NCI-H1048 (cell line): ENCODE data around the gene PPP1CA.

Experiments
- DNase-seq: peaks from one replicate; lab custom pipeline; 2025; lab: John Stamatoyannopoulos, UW

Gene PPP1CA

DNA sequence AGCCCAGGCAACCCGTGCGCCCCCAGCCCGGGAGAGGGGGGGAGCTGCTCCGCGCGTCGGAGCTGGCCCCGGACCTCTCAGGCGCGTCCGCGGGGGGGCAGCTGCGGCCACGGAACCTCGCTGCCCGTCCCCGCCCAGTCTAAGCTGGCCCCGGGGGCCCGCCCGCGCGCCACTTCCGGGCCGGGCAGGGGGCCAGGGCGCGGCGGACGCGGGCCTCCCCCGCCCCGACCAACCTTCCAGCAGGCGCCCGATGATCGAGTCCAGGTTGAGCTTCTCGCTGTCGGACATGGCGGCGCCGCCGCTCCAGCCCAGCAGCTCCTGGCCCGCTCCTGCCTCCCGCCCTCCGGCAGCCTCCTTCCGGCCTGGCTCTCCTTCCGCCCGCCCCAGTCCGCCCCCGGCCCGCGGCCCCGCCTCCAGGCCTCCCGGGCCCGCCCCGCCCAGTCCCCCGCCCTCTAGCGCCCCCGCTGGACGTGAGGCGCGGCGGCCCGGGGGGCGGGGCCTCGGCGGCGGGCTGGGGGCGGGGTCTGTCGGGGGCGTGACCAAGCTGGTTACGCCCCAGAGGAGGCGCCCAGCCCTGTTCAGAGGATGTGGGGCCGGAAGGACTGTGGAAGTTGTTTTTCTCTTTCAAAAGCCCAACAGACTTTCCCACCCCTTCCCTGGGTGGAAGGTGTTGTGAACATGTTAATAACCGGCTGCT is at the start of gene PPP1CA:
Gene PPP1CA (minus strand): TSS at position 364 of the 697 bp plus-strand sequence. CDS start 76 bp downstream, at position 288.
- DNase-seq: peak; percentile 66

- DNase-seq: no peak
These were observed 49.4 kb upstream of the PPP1CA start for GRCh38 chr11:67450796-67451657.

DNA sequence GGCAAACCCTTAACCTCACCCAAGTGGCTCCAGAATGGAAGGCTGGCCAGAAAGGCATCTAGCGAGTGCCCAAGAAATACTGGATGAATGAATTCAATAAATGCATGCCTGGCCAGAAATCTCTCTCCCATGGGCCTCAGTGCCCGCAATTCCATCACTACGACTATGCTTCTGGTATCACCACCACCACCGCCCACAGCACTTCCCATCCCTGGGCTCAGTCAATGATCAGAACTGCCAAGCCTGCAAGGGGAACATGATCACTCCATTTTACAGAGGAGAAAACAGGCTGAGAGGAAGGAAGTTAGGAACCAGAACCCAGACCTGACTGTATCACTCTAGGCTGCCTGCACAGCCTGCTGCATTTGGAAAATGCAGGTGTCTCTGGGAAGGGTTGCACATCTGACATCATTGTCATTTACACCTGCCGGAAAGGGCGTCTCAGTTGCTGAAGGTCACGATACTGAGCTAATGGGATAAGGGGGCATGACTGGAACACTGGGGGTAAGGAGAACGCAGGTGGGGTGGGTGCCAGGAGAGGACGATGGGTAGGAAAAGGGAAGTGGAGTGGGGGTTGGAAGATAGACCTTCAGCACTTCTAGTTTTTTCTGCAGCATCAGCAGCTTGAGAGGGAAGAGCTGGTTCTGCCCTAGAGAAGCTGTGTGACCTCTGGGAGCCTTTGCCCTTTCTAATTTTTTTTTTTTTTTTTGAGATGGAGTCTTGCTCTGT is 47.6 kb upstream of the PPP1CA start:
- DNase-seq: no peak

GRCh38 chr11:67448220-67448609 is 46.6 kb upstream of the PPP1CA start:
- DNase-seq: no peak

DNA sequence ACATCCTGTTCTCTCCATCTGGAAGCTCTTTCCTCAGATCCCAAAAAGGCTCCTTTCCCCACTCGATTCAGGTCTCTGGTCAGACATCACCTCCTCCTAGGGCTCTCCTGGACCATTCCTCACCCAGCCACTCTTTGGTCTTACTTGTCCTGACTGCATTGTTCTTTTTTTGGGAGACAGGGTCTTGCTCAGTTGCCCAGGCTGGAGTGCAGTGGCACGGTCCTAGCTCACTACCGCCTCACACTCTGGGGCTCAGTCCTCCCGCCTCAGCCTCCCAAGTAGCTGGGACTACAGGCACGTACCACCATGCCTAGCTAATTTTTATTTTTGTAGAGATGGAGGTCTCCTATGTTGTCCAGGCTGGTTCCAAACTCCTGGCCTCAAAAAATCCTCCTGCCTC is 43.9 kb upstream of the PPP1CA start:
- no peak for DNase-seq

DNA sequence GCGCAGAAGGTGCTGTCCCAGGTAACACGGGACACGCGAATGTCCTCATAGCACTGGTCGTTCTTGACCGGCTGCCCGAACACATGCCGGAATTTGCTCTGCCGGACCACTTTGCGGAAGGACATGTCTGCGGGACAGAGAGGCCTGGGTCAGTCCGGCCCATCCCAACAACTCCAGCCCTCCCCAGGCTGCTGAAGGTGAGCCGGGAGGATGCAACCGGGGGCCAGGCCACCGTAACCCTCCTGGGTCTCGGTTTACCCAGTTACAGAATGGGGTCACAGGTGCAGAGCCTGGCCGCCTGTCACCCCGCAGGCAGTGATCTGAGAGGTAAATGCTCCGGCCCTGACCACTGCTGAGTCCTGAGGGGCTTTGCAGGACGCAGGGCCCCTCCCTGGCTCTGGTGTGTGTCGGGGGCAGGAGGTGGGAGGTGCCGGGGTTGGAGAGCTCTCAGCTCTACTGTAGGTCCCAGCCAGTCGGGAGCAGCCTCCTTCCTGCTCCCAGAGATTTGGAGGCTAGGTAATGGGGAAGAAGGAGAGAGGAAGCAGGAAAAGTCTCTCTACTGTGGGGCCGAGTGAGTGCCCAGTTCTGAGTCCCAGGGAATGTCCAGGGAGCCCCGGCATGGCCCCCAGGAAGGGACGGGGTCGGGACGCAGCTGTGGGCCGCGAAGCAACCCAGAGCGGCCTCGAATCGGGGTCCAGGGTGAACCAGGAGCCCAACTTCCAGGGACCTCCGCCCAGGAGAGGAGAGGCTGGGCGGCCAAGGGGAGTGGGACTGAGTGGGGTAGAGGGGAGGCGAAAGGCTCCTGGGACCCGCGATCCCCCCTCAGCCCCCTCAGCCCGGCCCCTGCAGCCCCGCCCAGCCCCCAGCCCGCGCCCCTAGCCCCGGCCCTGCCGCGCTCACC is 41.1 kb upstream of the PPP1CA start:
- no peak for DNase-seq

- no peak for DNase-seq
These were observed 40.2 kb upstream of the PPP1CA start for GRCh38 chr11:67441731-67442351.

DNA sequence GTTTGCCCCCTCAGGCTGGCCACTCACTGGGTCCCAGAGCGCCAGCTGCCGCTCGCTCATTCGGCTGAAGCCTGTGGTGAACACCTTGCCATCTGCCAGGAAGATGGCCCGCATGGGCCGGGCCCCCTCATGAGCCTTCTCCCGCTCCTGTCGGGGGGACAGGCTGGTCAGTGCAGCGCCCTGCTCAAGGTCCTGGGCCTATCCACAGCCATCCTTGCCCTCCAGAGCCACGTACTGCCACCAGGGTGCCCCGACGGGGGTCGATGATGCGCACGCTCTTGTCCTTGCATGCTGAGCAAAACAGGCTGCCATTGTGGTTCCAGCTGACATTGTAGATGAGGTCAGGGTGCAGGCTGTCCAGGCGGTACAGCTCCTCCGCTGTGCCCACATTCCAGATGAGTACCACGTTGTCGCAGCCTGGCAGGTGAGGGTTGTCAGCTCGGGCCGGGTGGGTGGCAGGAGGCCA is 39.5 kb upstream of the PPP1CA start:
- DNase-seq: no peak

- DNase-seq: no peak
These were observed 38.8 kb upstream of the PPP1CA start for GRCh38 chr11:67440229-67441097.

- no peak for DNase-seq
These were observed 37.9 kb upstream of the PPP1CA start for GRCh38 chr11:67439321-67440228.

- no peak for DNase-seq
These were observed 36.7 kb upstream of the PPP1CA start for GRCh38 chr11:67438158-67438902.

- no peak for DNase-seq
These were observed 36.1 kb upstream of the PPP1CA start for GRCh38 chr11:67437809-67438157.

GRCh38 chr11:67437082-67437808 is 35.6 kb upstream of the PPP1CA start, which contains the start of gene PTPRCAP:
TSS of gene PTPRCAP (minus strand) at chr11:67437682. CDS start at chr11:67437619, 63 bp downstream.
- no peak for DNase-seq

DNA sequence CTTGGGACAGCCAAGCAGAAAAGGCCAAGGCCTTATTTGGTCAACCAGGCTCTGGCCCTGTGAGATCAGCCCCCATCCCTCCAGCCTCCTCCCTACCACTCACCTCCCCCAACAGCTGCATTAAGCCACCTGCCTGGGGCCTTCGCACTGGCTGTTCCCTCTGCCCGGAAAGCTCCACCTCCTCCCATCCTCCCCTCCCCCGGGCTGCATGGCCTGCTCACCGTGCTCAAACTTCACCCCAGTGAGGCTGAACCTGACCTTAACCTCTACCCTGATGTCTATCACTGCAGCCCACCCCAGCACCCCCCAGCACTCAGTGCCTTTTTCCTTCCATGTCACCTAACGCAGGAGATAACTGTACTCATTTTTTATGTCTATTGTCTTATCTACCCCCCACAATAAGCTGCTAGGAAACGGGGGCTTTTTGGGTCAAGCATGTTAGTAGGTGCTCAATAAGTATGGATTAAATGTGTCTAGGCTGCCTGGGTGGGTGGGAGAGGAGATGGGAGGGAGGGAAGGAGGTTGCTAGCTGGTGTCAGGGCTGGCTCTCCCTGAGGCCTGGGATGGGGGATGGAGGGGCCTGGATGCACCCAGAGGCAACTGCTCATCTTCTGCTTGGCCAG is 34.9 kb upstream of the PPP1CA start:
- no peak for DNase-seq

- DNase-seq: no peak
These were observed 34.2 kb upstream of the PPP1CA start for GRCh38 chr11:67435727-67436458.

- no peak for DNase-seq
These were observed 33.5 kb upstream of the PPP1CA start for GRCh38 chr11:67435031-67435726.
